RPMI7951 (cell line): ENCODE measurements around the gene SELL. TPM values are rescaled to one million over a fixed set of nuclear protein-coding genes. Genes with fewer than 3 reads are reported as not detected.
"Not testable (repeated sequence)": the region's sequence is repeated elsewhere in the genome, so short reads cannot be mapped to it uniquely, and the experiment has no call there.

ENCODE experiments used
- DNase-seq: peaks from one replicate; pipeline ENCODE4 v3.0.0-alpha.2; 2012; ENCODE audit warnings: low read depth
- total RNA-seq: library from RNA; depleted of rRNA; stranded (reverse); fragments of >200 nt; shearing (Covaris generic); gene quantifications from 2 replicates; pipeline ENCODE4 v1.2.3, GENCODE V29; 2014

SELL gene
- total RNA-seq, 1 experiment from 2014 or later, result 0.36 TPM

GRCh38 chr1:169704797-169705196 is 6.6 kb downstream of the SELL start:
- no peak for DNase-seq

- DNase-seq, result no peak
Measured at GRCh38 chr1:169701261-169702005, 10.0 kb downstream of the SELL start.

- DNase-seq, result no peak
Measured at GRCh38 chr1:169699707-169700106, 11.7 kb downstream of the SELL start.

GRCh38 chr1:169698976-169699375 is 12.4 kb downstream of the SELL start:
- DNase-seq, result no peak

- no peak for DNase-seq
Measured at GRCh38 chr1:169697755-169698154, 13.7 kb downstream of the SELL start.

GRCh38 chr1:169696273-169697100 is 14.9 kb downstream of the SELL start:
- DNase-seq, result no peak

GRCh38 chr1:169694304-169695075 is 16.9 kb downstream of the SELL start:
- DNase-seq, result no peak

- no peak for DNase-seq
Measured at GRCh38 chr1:169692756-169693460, 18.5 kb downstream of the SELL start.

- DNase-seq, result no peak
Measured at GRCh38 chr1:169690489-169690888, 20.9 kb downstream of the SELL start.

GRCh38 chr1:169689395-169689794 is 22.0 kb downstream of the SELL start:
- DNase-seq, result no peak

- not testable (repeated sequence) for DNase-seq
Measured at GRCh38 chr1:169688377-169688776, 23.0 kb downstream of the SELL start.

GRCh38 chr1:169683661-169684060 is 27.8 kb downstream of the SELL start:
- DNase-seq, result no peak

GRCh38 chr1:169683168-169683567 is 28.3 kb downstream of the SELL start:
- DNase-seq, result not testable (repeated sequence)

- DNase-seq, result no peak
Measured at GRCh38 chr1:169682071-169682470, 29.3 kb downstream of the SELL start.

GRCh38 chr1:169681140-169681539 is 30.3 kb downstream of the SELL start:
- DNase-seq, result no peak

- no peak for DNase-seq
Measured at GRCh38 chr1:169680377-169681019, 30.9 kb downstream of the SELL start.

- DNase-seq, result no peak
Measured at GRCh38 chr1:169679692-169680091, 31.7 kb downstream of the SELL start.

- peak; percentile 3 for DNase-seq
Measured at GRCh38 chr1:169676001-169676400, 35.4 kb downstream of the SELL start.

GRCh38 chr1:169670836-169671235 is 40.6 kb downstream of the SELL start:
- DNase-seq, result no peak

GRCh38 chr1:169670244-169670643 is 41.2 kb downstream of the SELL start:
- DNase-seq, result not testable (repeated sequence)
